Right ventricle myocardium superior (tissue), 1 donor: Measurements from ENCODE around the gene RPL36. TPM values are rescaled to one million over a fixed set of nuclear protein-coding genes. Genes with fewer than 3 reads are reported as not detected.

Experiments
- ATAC-seq: fragments of 200-7000 bp; cut with Tn5 transposase; one replicate; pipeline ENCODE4 v1.9.1; 2020; ENCODE audit warnings: mild to moderate bottlenecking; ENCODE audit not compliant: poor library complexity
- DNase-seq: peaks from one replicate; pipeline ENCODE4 v3.0.0-alpha.2; 2020
- intact Hi-C: fragments of 100-400 bp; cut with DNase I; formaldehyde crosslinking; loops from one replicate; pipeline ENCODE4 v1.11.2; 2022
- long read RNA-seq: library from polyadenylated mRNA; unstranded; transcript quantifications from one replicate; pipeline ENCODE4 v2.0.0, GENCODE V29; 2021
- total RNA-seq: library from RNA; stranded (reverse); fragmentation: NEBNext Ultra II Directional; extraction: Animal tissue kit (Norgen Biotek cat#: 25700); gene quantifications from one replicate; pipeline ENCODE4 v1.2.1, GENCODE V29; 2021
- donor health status: DM: no; HTN: yes; CAD: no; lungs with severe emphysema.

The RPL36 gene
- 367 TPM for total RNA-seq
- long read RNA-seq, transcript RPL36-201 (4 exons, 707 nt) = major isoform, 110 of 122 reads
- long read RNA-seq, partial matches to known transcripts = 7 of 122 reads
- long read RNA-seq, other reads (novel, unspliced or antisense) = 1 of 122 reads

DNA sequence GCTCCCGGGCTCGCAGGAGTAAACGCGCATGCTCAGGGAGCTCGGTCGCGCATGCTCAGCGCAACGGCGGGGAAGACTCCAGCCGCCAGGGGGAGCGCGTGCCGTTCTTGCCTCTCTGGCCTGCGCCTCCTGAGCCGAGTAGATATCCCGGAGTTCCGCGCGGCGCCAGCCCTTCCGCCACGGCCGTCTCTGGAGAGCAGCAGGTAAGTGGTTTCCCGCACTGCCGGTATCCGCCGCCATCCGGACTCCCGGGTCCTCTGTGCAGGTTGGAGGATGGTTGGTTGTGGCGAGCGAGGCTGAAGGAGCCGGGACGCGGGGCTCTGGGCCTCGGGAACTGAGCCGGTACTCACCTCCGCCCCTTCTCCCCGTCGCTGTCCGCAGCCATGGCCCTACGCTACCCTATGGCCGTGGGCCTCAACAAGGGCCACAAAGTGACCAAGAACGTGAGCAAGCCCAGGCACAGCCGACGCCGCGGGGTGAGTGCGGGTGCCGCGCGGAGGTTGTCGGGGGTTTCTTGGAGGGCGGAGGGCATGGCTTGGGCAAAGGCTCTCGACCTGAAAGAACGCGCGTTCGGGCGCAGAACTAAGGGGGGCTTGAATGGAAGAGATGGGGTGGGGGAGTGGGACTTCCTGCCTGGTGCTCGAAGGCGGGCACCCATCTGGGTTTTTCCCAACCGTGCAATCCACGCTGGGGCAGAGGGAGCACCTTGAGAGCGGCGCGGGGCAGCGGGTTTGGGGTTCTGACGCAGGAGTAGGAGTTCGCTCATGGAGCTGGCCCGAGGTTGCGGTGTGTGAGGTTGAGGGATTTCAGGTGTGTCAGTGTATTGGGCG is at the start of gene RPL36:
Gene RPL36 (plus strand): TSS at position 171 of the 830 bp plus-strand sequence. CDS start 213 bp downstream, at position 384.
- DNase-seq (peak; percentile 99), ATAC-seq (peak; percentile 81)
- intact Hi-C loops = no loop called here

DNA sequence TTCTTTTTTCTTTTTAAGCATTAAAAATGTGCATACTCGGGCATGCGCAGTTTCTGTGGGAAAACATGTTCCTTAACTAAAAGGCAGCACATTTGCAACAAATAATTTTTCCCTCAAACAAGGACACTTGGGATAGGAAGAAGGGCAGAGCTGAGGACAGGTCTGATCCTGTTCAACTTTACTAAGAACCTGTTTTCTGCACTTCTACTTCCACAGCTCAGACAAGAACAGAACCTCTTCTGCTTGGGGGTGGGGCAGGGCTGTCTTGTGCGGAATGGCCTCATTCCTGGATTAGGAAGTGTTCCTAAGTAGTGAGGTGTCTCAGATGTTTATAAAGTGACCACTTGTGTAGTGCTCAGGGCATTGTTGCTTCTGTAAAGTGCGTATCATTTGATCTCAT is 48.9 kb upstream of the RPL36 start:
- intact Hi-C loops = no loop called here
- ATAC-seq (no peak), DNase-seq (no peak)

DNA sequence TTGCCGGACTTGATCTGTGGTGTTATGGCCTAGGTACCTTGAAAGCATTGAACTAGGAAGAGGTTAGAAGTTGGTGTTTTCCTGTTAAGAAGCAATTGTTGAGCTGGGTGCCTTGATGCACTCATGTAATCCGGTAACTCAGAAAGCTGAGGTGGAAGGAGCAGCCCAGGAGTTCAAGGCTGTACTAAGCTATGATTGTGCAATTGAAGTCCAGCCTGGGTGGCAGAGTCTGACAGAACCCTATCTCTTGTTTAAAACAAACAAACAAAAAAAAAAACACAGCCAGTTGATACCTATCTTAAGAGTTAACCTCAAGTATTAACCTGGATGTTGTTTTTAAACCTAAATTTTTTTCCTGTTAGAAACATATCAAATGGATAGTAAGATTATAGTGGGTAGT is 47.9 kb upstream of the RPL36 start:
- DNase-seq = no peak
- ATAC-seq = no peak
- intact Hi-C loops = no loop called here

DNA sequence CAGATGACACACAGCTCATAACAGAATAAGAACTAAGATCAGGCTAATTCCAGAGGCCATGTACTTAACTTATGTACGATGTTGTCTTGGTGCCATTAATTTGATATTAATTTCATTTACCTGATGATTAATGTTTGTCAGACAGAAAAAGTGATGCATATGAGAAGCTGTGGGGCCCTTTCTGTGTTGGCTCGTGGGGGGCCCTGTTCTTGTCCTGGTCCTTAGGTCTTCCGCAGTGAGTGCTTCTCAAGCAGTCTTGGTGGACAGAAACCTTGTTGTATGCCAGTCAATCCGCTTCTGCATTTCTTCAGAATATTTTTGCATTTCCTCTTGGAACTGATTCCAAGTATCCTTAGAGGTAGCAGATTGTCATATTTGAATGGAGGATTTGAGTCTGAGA is 47.0 kb upstream of the RPL36 start:
- ATAC-seq (no peak), DNase-seq (no peak)
- intact Hi-C loops = no loop called here

DNA sequence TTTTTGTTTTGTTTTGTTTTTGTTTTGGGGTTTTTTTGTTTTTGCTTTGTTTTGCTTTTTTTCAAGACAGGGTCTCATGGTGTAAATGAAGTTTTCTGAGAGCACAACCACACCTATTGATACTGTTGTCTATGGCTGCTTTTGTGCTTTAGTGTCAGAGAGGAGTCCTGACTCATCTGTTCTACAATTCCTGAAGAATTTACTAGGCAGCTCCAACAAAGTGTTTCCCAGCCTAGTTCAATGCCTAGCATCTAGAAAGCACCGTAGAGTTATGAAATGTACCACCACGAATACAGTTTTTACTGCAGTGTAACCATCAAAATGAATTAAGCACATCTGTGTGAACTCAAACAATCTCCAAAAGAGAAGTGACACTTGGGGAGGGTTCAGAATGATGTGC is 46.1 kb upstream of the RPL36 start:
- intact Hi-C loops = no loop called here
- DNase-seq (no peak), ATAC-seq (no peak)

DNA sequence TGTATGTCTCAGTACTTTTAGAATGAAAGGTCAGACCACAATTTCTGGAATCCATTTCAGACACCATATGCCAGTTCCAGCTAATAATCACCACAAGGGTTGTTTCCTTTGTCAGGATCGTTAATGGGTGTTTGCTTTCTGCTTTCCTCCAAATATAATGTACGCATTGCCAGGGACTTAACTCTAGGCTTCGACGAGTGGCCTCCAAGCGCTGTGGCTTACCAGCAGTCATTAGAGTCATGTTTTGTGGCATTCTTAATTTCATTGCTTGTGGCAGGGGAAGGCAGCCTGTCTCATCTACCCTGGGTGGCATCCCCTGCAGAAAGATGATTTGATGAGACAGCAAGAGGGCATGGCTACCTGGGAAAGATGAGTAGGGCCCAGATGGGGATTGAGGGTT is 44.7 kb upstream of the RPL36 start:
- intact Hi-C loops = no loop called here
- no peak for ATAC-seq
- no peak for DNase-seq

DNA sequence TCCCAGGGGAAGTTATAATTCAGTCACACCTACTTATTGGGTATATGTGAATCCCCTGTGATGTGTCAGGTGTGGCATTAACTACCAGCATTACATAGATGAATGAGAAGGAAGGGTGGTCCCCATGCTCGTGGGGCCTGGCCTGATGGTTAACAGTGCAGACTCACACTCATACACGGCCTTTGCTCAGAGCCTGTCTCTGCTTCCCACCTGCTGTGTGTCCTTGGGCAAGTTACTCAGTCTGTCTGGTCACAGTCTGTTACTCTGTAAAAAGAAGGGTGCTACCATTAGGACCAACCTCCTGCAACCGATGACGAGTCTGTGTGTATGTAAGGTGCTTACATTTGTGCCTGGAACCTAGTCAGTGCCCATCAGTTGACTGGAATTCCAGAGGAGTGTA is 43.4 kb upstream of the RPL36 start:
- no peak for ATAC-seq
- DNase-seq = no peak
- intact Hi-C loops = no loop called here

DNA sequence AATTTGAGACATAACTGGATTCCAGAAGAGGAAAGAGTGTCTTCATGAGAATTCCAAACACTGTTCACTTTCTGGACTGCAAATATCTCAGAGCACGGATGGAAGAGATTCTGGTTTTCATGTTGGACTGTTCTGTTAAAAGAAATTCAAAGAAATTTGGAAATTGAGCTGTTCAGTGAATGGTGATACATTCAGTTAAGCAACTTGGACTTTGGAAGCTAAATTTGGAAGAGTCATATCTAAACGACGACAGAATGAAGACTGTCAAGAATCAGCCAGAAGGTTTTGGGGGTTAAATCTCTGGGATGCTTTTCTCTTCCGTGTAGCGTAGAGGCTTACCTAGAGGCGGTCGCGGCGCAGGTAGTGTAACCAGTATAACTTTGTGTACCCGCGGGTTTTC is 41.6 kb upstream of the RPL36 start:
- ATAC-seq (no peak), DNase-seq (no peak)
- intact Hi-C loops = no loop called here

DNA sequence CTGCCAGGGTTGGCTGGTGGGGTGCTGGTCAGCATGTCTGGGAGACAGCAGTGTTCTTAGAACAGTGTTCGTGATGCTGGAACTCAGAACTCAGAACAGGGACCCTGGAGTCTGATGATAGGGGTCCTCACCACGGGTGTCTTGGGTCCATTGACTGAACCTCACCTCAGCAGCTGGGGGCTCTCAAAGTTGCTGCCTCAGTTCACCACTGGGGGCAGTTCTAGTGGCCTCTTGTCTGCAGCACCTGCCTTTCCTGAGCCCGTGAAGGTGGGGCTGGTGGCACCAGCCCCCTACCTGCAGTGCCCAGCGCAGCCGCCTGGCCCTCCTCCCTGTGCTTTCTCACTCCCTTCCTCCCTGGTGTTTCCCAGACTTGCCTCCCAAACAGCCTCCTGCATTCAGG is 38.7 kb upstream of the RPL36 start:
- DNase-seq = no peak
- ATAC-seq = no peak
- intact Hi-C loops = no loop called here

DNA sequence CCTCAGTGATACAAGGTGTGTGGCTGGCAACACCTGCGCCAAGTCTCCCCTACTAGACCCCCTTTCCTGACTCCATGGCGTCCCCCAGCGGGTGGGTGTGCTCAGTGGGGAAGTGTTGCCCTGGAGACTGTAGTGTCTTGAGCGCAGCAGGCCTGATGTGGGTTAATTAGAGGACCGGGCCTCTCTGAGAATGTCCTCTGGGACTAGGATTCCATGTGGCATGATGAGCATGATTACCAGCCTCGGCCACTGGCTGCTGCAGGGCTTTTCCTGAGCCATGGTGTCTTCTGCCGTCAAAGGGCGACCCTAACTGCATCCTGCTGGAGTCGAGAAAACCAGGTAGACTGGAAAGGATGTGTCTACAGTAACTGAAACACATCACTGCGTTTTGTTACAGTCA is 37.8 kb upstream of the RPL36 start:
- intact Hi-C loops = no loop called here
- DNase-seq = no peak
- no peak for ATAC-seq

DNA sequence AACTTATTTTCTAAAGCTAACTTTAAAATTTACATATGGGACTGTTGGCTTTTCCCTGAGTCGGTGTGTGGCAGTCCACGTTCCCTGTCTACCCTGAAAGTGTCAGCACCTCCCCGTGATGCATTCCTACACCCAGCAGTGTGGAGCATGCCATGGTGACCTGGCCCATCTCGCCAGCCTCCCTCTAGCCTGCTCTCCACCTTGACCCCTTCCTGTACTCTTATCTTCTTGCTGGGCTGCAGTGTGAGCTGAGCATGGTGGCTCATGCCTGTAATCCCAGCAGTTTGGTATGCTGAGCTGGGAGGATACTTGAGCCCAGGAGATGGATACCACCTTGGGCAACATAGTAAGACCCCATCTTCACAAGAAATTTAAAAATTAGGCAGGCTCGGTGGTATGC is 35.2 kb upstream of the RPL36 start:
- DNase-seq (no peak), ATAC-seq (no peak)
- intact Hi-C loops = no loop called here

DNA sequence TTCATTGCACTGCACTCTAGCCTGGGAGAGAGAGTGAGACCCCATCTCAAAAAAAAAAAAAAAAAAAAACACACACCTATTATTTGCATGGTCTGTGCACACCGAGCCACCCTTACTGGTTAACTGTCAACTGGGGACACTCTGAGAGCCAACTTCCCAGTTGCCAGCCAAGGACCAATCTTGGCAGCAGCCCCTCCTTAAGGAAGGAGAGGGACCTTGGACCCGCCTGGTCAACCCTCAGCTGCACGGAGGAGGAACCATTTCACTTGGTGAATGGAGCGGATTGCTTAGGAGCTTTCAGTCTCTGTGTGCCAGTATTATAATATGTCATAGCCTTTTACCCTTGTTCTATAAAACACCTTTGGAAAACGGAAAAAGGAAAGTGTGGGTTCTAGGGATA is 34.7 kb upstream of the RPL36 start:
- ATAC-seq = no peak
- intact Hi-C loops = no loop called here
- no peak for DNase-seq

DNA sequence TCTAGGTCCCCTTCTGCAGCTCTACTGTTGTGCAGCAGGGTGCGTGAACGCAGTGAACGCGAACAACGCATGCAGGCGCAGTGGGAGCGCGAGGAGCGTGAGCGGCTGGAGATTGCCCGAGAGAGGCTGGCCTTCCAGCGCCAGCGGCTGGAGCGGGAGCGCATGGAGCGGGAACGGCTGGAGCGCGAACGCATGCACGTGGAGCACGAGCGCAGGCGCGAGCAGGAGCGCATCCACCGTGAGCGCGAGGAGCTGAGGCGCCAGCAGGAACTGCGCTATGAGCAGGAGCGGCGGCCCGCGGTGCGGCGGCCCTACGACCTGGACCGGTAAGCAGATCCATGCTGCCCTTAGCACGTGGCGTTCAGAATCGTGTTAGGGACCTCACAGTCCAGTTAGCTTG is 28.6 kb upstream of the RPL36 start:
- DNase-seq (no peak), ATAC-seq (no peak)

DNA sequence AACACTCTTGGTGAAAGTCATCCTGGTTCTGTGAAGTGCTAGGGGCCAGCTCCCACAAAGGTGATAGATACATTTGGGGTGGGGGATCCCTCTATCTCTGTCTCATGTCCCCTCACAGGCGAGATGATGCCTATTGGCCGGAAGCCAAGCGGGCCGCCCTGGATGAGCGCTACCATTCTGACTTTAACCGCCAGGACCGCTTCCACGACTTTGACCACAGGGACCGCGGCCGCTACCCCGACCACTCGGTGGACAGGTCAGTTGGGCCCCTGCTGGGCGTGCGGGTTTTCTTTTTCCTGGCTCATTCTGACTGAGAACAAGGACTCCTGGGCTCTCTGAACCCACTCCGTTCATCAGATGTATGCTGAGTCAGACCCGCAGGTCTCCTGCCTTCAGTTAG is 26.2 kb upstream of the RPL36 start:
- intact Hi-C loops = no loop called here
- ATAC-seq (no peak), DNase-seq (no peak)

More for the DNA sequence above, 28.6 kb upstream of the RPL36 start:
- intact Hi-C loops = no loop called here

DNA sequence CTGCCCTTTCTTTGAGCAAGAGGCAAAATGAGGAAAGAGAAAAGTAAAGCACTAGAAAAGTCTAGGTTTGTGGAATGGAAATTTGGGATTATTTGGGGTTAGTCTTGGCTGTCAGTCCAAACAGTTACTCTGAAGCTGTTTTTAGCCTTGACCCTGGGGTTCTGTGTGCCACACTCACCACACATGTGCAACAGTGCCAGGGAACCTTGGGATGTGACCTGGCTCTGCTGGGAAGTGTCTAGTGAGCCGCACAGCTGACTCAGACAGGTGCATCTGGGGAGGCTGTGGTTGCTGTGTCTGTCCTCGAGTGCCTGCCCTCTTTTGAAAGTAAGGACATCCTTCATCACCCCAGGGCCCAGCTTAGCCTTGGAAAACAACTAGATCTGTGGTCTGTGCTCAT is 25.6 kb upstream of the RPL36 start:
- intact Hi-C loops = no loop called here
- ATAC-seq = no peak
- no peak for DNase-seq

DNA sequence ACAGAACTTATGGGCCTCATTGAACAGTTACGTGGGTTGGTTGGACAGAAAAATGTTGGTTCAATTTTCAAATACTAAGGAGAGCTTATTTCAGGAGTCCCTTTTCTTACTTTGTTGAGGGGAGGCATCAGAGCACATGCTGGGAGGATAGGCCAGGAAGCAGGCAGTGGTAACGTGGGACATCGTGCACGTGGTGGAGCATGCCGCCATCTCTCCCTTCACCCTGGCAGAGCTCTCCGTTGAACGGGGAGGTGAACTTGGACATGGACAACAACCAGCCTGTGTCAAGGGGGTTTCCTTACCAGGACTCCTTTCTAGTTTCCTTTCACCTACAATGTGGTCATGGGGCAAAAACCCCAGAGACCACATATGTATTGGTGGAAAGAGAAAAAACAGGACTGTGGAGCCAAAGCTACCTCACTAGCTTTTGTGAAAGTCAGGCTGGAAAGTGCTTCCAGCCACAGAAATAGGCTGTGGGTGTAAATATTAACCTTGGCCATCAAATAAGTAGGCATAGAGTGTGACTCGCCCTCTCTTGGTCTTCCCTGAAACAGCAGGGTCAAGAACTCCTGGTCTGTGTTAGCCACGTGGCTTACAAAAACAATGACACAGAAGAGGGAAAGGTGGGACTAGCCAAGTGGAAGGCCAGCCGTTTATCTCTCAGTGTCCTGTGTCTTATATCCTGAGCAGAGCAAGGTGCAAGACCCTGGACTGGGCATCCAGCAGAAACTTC is 24.1 kb upstream of the RPL36 start:
- DNase-seq (no peak), ATAC-seq (no peak)
- intact Hi-C loops = no loop called here

DNA sequence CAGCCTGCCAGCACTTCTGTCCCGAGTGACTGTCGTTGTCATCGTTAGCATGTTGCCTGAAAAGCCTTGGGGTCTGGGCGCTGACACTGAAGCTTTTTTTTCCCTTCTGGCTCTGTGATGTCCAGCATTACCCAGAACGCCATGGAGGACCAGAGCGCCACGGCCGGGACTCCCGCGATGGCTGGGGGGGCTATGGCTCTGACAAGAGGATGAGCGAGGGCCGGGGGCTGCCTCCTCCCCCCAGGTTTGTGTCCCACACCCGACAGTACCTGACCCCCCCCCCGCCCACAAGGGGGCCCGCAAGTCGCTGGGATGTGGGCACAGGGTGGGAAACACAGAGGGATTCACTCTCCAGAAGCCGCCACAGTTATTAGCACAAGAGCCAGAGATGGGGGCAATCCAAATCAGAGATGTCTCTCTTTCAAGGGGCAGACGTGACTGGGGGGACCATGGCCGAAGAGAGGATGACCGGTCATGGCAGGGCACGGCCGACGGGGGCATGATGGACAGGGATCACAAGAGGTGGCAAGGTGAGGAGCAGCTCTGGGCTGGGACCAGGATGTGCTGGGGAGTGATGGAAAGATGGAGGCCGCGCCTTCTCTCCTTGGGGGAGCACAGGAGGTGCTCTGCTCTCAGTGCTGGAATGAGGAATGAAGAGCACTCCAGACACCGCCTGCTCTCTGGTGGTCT is 23.0 kb upstream of the RPL36 start:
- DNase-seq (peak; percentile 33), ATAC-seq (no peak)
- intact Hi-C loops = no loop called here

DNA sequence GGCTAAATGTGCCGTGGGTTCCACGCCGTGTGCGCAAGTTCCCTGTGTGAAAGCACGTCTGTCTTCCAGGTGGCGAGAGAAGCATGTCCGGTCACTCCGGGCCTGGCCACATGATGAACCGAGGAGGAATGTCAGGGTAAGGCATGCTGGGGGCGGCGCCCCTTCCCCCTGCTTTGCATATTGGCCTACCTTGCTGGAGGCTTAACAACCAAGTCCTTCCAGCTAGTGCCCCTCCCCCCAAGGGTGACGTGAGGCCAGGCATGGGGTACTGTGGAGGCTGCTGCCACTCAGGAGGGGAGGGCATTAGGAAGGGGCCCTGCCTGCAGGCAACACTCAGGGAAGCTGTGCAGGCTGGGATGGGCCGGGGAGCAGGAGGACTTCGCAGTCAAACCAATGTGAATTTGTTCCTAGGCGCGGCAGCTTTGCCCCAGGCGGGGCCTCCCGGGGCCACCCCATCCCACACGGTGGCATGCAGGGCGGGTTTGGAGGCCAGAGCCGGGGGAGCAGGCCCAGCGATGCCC is 22.3 kb upstream of the RPL36 start:
- peak; percentile 45 for DNase-seq
- intact Hi-C loops = no loop called here

DNA sequence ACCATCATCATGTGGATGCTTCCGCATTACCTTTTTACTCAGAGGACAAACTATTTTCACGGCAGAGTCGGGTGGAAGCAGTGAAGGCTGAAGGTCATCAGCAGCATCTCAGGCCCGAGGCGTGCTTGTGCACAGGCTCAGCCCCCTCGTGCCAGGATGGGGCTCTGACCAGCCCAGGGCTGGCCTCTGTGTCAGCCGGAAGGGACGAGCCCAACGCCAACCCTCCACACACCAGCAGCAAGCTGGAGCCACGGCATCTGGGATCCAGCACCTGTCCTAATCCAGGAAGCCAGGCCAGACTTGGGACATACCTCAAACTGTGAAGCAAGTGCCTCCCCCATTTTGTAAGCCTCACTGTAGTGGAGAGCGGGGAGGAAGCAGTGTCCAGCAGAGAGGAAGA is 20.9 kb upstream of the RPL36 start:
- ATAC-seq (no peak), DNase-seq (no peak)
- intact Hi-C loops = no loop called here

More for the DNA sequence above, 22.3 kb upstream of the RPL36 start:
- no peak for ATAC-seq
